ENCODE data around the gene SLC47A2. TPM values are rescaled to one million over a fixed set of nuclear protein-coding genes. Genes with fewer than 3 reads are reported as not detected.

SLC47A2 gene
- polyA plus RNA-seq, 5 donors = 0.25 to 0.40 (median 0.30) TPM

GRCh38 chr17:19646788-19647696, 69.3 kb downstream of the SLC47A2 start:
- no peak for DNase-seq

- DNase-seq = no peak
These were observed 70.6 kb downstream of the SLC47A2 start for GRCh38 chr17:19645734-19646201.

- no peak for DNase-seq
These were observed 71.7 kb downstream of the SLC47A2 start for GRCh38 chr17:19644493-19645210.

- no peak for DNase-seq
These were observed 74.0 kb downstream of the SLC47A2 start for GRCh38 chr17:19642373-19642893.

- no peak for DNase-seq
These were observed 74.6 kb downstream of the SLC47A2 start for GRCh38 chr17:19641687-19642372.

GRCh38 chr17:19631905-19632304, 84.5 kb downstream of the SLC47A2 start:
- no peak for DNase-seq

- no peak for DNase-seq
These were observed 85.7 kb downstream of the SLC47A2 start for GRCh38 chr17:19630661-19631060.

GRCh38 chr17:19630035-19630434, 86.3 kb downstream of the SLC47A2 start:
- DNase-seq = no peak

- DNase-seq = no peak
These were observed 86.9 kb downstream of the SLC47A2 start for GRCh38 chr17:19629449-19629848.

Other genes starting within 250 kb of the SLC47A2 start
- gene SLC47A1, start 182.7 kb downstream of the SLC47A2 start, polyA plus RNA-seq (ENCODE audit: insufficient read depth in 1 of 5, insufficient read length in 5 of 5, low replicate concordance in 1 of 5) = 1 to 10 TPM in 4 of 5 donors, under 1 TPM in 1; 0.75 to 2.8 (median 1.3) TPM
- 10 to 100 TPM; 48.4 to 81.1 (median 69.8) TPM for gene ALDH3A2, start 67.8 kb downstream of the SLC47A2 start, polyA plus RNA-seq (ENCODE audit: insufficient read depth in 1 of 5, insufficient read length in 5 of 5, low replicate concordance in 1 of 5)
- under 1 TPM; 0.34 to 0.67 (median 0.39) TPM for gene ALDH3A1, start 31.7 kb upstream of the SLC47A2 start, polyA plus RNA-seq (ENCODE audit: insufficient read depth in 1 of 5, insufficient read length in 5 of 5, low replicate concordance in 1 of 5)
- 10 to 100 TPM; 21.5 to 36.8 (median 29.9) TPM for gene ULK2, start 151.4 kb upstream of the SLC47A2 start, polyA plus RNA-seq (ENCODE audit: insufficient read depth in 1 of 5, insufficient read length in 5 of 5, low replicate concordance in 1 of 5)

All from right lung (tissue), 5 donors.